ENCODE measurements around the gene EFTUD2. TPM values are rescaled to one million over a fixed set of nuclear protein-coding genes. Genes with fewer than 3 reads are reported as not detected.

EFTUD2 gene
- total RNA-seq (2021) (128 to 162 TPM (median 148 TPM) in 3 replicates), Bru-seq, nascent RNA (percentile 73 among the genes with signal in this experiment)
- long read RNA-seq, experiment 1, full-length matches to known transcripts, result 698 of 963 reads
- long read RNA-seq, experiment 1, partial matches to known transcripts, result 208 of 963 reads
- long read RNA-seq, experiment 1, other reads (novel, unspliced or antisense), result 57 of 963 reads
- long read RNA-seq, experiment 2, full-length matches to known transcripts, result 33 of 149 reads
- long read RNA-seq, experiment 2, partial matches to known transcripts, result 77 of 149 reads
- long read RNA-seq, experiment 2, other reads (novel, unspliced or antisense), result 39 of 149 reads
- long read RNA-seq, experiment 3, full-length matches to known transcripts, result 59 of 81 reads
- long read RNA-seq, experiment 3, partial matches to known transcripts, result 16 of 81 reads
- long read RNA-seq, experiment 3, other reads (novel, unspliced or antisense), result 6 of 81 reads

DNA sequence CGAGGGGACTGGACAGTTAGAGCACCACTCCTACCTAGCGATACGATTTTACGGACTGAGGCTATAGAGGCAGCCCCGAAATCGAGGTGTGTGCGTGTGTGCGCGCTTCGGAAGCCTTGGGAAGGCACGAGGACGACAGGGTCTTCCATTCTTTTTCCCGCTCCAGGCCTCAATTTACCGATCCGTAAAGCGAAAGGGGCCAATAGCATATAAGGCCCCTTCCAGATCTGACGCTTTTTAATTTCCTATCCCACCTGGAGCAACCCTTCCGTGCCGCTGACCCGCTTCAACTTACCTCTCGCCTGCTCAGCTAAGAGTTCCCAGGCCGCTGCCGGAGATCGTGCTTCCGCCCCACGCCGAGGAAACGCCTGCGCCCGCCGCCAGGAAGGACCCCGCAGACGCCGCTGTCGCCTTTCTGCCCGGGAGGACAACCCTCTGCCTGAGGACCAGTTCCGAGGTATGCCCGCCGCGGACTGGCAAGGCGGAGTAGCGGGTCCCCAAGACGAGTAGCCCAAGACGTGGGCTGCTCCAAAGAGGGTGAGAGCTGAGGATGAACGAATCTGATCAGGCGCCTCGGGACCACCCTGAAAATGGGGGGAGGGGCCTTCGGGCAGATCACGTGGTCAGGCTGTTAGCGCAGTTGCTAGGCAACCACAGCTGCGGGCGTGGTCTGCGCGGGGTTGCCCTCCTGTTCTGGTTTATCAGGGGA lies at the start of gene EFTUD2:
Gene EFTUD2 (minus strand): TSS at position 372 of the 709 bp plus-strand sequence. CDS start 4,924 bp downstream, outside the sequence.
- ATAC-seq, result peak; percentile 85
- ChIA-PET CTCF (interaction anchor here (0.6 to 3.5 kb wide), 10 partner anchors 11 to 236 kb away, joined by 3 to 29 read pairs (median 6); partner anchors contain the start of gene ACBD4), POLR2A (interaction anchor here (0.5 to 1.3 kb wide), 3 partner anchors 12 to 213 kb away, joined by 4 to 5 read pairs (median 4); no protein-coding TSS in a partner anchor)
- no peaks in the 10 kb centered on the region for H3K9me3 Mint-ChIP-seq
- H3K4me3 Mint-ChIP-seq, result peak within 1 kb of the TSS; percentile 88
- H3K27ac Mint-ChIP-seq, result peak within 1 kb of the TSS; percentile 100
- H3K36me3 Mint-ChIP-seq, result peaks cover 12% of the 10 kb centered on the region
- peaks cover 12% of the 10 kb centered on the region for H3K4me1 Mint-ChIP-seq
- DNase-seq (ENCODE audit: low spot score), result peak; percentile 89
- no peaks in the 10 kb centered on the region; the same call in 1 of the 2 replicates for H3K27me3 Mint-ChIP-seq (ENCODE audit: low read depth)
- TF ChIP-seq TCF7 (CRISPR knock-in tag; IDR thresholded peaks at IDR 0.05; ENCODE audit: low read depth) (no peak), NR2C2 (CRISPR knock-in tag; IDR thresholded peaks at IDR 0.05) (no peak), ZNF423 (CRISPR knock-in tag; IDR thresholded peaks at IDR 0.05) (no peak), TEAD1 (CRISPR knock-in tag; IDR thresholded peaks at IDR 0.05) (peak; percentile 92), RELA (CRISPR knock-in tag; IDR thresholded peaks at IDR 0.05; ENCODE audit: borderline replicate concordance) (no peak), ZNF263 (CRISPR knock-in tag; IDR thresholded peaks at IDR 0.05; ENCODE audit: low read depth) (no peak)
- TF ChIP-seq, protein P1, sequence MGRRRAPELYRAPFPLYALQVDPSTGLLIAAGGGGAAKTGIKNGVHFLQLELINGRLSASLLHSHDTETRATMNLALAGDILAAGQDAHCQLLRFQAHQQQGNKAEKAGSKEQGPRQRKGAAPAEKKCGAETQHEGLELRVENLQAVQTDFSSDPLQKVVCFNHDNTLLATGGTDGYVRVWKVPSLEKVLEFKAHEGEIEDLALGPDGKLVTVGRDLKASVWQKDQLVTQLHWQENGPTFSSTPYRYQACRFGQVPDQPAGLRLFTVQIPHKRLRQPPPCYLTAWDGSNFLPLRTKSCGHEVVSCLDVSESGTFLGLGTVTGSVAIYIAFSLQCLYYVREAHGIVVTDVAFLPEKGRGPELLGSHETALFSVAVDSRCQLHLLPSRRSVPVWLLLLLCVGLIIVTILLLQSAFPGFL (CRISPR knock-in tag; IDR thresholded peaks at IDR 0.05; ENCODE audit: borderline replicate concordance), result no peak
- TF ChIP-seq, protein P2, sequence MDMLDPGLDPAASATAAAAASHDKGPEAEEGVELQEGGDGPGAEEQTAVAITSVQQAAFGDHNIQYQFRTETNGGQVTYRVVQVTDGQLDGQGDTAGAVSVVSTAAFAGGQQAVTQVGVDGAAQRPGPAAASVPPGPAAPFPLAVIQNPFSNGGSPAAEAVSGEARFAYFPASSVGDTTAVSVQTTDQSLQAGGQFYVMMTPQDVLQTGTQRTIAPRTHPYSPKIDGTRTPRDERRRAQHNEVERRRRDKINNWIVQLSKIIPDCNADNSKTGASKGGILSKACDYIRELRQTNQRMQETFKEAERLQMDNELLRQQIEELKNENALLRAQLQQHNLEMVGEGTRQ (CRISPR knock-in tag; IDR thresholded peaks at IDR 0.05), result peak; percentile 98
- TF ChIP-seq, protein P3, sequence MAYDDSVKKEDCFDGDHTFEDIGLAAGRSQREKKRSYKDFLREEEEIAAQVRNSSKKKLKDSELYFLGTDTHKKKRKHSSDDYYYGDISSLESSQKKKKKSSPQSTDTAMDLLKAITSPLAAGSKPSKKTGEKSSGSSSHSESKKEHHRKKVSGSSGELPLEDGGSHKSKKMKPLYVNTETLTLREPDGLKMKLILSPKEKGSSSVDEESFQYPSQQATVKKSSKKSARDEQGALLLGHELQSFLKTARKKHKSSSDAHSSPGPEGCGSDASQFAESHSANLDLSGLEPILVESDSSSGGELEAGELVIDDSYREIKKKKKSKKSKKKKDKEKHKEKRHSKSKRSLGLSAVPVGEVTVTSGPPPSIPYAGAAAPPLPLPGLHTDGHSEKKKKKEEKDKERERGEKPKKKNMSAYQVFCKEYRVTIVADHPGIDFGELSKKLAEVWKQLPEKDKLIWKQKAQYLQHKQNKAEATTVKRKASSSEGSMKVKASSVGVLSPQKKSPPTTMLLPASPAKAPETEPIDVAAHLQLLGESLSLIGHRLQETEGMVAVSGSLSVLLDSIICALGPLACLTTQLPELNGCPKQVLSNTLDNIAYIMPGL (CRISPR knock-in tag; IDR thresholded peaks at IDR 0.05), result peak; percentile 97
- TF ChIP-seq, protein P4, sequence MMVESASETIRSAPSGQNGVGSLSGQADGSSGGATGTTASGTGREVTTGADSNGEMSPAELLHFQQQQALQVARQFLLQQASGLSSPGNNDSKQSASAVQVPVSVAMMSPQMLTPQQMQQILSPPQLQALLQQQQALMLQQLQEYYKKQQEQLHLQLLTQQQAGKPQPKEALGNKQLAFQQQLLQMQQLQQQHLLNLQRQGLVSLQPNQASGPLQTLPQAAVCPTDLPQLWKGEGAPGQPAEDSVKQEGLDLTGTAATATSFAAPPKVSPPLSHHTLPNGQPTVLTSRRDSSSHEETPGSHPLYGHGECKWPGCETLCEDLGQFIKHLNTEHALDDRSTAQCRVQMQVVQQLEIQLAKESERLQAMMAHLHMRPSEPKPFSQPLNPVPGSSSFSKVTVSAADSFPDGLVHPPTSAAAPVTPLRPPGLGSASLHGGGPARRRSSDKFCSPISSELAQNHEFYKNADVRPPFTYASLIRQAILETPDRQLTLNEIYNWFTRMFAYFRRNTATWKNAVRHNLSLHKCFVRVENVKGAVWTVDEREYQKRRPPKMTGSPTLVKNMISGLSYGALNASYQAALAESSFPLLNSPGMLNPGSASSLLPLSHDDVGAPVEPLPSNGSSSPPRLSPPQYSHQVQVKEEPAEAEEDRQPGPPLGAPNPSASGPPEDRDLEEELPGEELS (CRISPR knock-in tag; IDR thresholded peaks at IDR 0.05), result peak; percentile 64; the same call in 1 of the 2 replicates
- TF ChIP-seq, protein P5, sequence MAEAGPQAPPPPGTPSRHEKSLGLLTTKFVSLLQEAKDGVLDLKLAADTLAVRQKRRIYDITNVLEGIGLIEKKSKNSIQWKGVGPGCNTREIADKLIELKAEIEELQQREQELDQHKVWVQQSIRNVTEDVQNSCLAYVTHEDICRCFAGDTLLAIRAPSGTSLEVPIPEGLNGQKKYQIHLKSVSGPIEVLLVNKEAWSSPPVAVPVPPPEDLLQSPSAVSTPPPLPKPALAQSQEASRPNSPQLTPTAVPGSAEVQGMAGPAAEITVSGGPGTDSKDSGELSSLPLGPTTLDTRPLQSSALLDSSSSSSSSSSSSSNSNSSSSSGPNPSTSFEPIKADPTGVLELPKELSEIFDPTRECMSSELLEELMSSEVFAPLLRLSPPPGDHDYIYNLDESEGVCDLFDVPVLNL (CRISPR knock-in tag; IDR thresholded peaks at IDR 0.05; ENCODE audit: borderline replicate concordance, low read depth), result no peak
- TF ChIP-seq, protein P6, sequence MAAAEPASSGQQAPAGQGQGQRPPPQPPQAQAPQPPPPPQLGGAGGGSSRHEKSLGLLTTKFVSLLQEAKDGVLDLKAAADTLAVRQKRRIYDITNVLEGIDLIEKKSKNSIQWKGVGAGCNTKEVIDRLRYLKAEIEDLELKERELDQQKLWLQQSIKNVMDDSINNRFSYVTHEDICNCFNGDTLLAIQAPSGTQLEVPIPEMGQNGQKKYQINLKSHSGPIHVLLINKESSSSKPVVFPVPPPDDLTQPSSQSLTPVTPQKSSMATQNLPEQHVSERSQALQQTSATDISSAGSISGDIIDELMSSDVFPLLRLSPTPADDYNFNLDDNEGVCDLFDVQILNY (CRISPR knock-in tag; IDR thresholded peaks at IDR 0.05), result peak; percentile 81; the same call in 1 of the 2 replicates
- TF ChIP-seq, protein P7, sequence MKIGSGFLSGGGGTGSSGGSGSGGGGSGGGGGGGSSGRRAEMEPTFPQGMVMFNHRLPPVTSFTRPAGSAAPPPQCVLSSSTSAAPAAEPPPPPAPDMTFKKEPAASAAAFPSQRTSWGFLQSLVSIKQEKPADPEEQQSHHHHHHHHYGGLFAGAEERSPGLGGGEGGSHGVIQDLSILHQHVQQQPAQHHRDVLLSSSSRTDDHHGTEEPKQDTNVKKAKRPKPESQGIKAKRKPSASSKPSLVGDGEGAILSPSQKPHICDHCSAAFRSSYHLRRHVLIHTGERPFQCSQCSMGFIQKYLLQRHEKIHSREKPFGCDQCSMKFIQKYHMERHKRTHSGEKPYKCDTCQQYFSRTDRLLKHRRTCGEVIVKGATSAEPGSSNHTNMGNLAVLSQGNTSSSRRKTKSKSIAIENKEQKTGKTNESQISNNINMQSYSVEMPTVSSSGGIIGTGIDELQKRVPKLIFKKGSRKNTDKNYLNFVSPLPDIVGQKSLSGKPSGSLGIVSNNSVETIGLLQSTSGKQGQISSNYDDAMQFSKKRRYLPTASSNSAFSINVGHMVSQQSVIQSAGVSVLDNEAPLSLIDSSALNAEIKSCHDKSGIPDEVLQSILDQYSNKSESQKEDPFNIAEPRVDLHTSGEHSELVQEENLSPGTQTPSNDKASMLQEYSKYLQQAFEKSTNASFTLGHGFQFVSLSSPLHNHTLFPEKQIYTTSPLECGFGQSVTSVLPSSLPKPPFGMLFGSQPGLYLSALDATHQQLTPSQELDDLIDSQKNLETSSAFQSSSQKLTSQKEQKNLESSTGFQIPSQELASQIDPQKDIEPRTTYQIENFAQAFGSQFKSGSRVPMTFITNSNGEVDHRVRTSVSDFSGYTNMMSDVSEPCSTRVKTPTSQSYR (CRISPR knock-in tag; IDR thresholded peaks at IDR 0.05), result no peak
- TF ChIP-seq, protein P8, sequence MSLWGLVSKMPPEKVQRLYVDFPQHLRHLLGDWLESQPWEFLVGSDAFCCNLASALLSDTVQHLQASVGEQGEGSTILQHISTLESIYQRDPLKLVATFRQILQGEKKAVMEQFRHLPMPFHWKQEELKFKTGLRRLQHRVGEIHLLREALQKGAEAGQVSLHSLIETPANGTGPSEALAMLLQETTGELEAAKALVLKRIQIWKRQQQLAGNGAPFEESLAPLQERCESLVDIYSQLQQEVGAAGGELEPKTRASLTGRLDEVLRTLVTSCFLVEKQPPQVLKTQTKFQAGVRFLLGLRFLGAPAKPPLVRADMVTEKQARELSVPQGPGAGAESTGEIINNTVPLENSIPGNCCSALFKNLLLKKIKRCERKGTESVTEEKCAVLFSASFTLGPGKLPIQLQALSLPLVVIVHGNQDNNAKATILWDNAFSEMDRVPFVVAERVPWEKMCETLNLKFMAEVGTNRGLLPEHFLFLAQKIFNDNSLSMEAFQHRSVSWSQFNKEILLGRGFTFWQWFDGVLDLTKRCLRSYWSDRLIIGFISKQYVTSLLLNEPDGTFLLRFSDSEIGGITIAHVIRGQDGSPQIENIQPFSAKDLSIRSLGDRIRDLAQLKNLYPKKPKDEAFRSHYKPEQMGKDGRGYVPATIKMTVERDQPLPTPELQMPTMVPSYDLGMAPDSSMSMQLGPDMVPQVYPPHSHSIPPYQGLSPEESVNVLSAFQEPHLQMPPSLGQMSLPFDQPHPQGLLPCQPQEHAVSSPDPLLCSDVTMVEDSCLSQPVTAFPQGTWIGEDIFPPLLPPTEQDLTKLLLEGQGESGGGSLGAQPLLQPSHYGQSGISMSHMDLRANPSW (CRISPR knock-in tag; conservative IDR thresholded peaks at IDR 0.05; ENCODE audit: low read depth), result 0 out of 2 replicates have a peak, but pooled peaks have one; percentile 51
- TF ChIP-seq, protein P9, sequence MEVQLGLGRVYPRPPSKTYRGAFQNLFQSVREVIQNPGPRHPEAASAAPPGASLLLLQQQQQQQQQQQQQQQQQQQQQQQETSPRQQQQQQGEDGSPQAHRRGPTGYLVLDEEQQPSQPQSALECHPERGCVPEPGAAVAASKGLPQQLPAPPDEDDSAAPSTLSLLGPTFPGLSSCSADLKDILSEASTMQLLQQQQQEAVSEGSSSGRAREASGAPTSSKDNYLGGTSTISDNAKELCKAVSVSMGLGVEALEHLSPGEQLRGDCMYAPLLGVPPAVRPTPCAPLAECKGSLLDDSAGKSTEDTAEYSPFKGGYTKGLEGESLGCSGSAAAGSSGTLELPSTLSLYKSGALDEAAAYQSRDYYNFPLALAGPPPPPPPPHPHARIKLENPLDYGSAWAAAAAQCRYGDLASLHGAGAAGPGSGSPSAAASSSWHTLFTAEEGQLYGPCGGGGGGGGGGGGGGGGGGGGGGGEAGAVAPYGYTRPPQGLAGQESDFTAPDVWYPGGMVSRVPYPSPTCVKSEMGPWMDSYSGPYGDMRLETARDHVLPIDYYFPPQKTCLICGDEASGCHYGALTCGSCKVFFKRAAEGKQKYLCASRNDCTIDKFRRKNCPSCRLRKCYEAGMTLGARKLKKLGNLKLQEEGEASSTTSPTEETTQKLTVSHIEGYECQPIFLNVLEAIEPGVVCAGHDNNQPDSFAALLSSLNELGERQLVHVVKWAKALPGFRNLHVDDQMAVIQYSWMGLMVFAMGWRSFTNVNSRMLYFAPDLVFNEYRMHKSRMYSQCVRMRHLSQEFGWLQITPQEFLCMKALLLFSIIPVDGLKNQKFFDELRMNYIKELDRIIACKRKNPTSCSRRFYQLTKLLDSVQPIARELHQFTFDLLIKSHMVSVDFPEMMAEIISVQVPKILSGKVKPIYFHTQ (CRISPR knock-in tag; IDR thresholded peaks at IDR 0.05), result no peak

Data from WTC11 (cell line).